Measurements from ENCODE around the gene SH3BP1.

SH3BP1 gene

DNA sequence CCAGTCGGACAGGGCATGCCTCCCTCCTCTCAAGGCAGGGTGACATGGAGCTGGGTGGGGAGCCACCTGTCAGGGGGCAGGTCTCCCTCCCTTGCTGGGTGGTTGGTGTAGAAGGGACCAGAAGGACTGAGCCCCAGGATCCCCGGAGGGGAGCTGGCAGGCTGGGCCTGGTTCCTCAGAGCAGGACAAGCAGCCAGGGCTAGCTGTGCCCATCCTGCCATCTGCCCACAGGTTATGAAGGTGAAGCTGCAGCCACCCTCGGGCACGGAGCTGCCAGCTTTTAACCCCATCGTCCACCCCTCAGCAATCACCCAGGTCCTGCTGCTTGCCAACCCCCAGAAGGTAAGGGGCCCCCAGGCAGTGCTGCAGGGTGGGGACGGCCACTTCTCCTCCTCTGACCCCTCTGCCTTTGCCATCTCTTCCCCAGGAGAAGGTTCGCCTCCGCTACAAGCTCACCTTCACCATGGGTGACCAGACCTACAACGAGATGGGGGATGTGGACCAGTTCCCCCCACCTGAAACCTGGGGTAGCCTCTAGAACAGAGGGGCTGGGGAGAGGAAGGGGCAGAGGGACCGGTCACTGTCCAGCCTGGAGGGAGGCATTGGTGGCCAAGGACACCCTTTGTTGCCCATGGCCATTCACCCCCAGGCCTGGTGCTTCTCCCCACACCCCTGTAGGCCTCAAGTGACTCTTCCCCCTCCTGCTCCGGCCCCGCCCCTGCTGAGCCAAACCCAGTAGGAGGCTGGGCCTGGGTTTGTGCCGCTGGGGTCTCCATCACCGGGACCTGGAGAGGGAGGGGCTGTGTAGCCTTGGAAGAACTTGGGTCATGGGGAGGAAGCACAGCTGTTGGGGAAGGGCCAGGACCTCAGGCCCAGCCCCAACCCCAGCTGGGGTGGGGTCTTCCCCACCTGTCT lies 7.0 kb upstream of the SH3BP1 start:
- DNase-seq (ENCODE audit: extremely low read depth in 1 of 2, low read depth in 1 of 2), result no peak

- no peak for DNase-seq (ENCODE audit: extremely low read depth in 1 of 2, low read depth in 1 of 2)
Observed at GRCh38 chr22:37633089-37633624, 6.3 kb upstream of the SH3BP1 start.

- no peak for DNase-seq (ENCODE audit: extremely low read depth in 1 of 2, low read depth in 1 of 2)
Observed at GRCh38 chr22:37633625-37634416, 5.6 kb upstream of the SH3BP1 start.

- no peak for DNase-seq (ENCODE audit: extremely low read depth in 1 of 2, low read depth in 1 of 2)
Observed at GRCh38 chr22:37634417-37634924, 5.0 kb upstream of the SH3BP1 start.

DNA sequence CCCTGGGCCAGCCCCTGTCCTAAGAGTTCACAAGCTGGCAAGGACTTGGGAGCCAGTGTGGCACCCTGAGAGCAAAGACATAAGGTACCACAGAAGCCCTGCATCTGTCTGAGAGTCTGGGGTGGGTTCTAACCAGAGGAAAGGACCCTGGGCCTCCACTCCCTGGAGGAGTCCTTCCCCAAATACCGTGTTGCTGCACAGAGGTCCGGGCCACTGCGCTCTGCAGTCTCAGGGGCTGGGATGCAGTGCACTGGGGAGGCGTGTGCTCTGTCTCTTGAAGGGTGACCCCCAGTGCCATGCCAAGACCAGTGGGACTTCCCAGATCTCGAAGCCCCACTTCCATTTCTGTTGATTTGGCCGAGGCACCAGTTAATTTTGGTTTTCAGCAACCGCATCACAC lies 4.3 kb upstream of the SH3BP1 start:
- DNase-seq (ENCODE audit: extremely low read depth in 1 of 2, low read depth in 1 of 2), result no peak

GRCh38 chr22:37636186-37636948 lies 3.1 kb upstream of the SH3BP1 start:
- DNase-seq (ENCODE audit: extremely low read depth in 1 of 2, low read depth in 1 of 2), result no peak

GRCh38 chr22:37636949-37637273 lies 2.6 kb upstream of the SH3BP1 start:
- DNase-seq (ENCODE audit: extremely low read depth in 1 of 2, low read depth in 1 of 2), result no peak

DNA sequence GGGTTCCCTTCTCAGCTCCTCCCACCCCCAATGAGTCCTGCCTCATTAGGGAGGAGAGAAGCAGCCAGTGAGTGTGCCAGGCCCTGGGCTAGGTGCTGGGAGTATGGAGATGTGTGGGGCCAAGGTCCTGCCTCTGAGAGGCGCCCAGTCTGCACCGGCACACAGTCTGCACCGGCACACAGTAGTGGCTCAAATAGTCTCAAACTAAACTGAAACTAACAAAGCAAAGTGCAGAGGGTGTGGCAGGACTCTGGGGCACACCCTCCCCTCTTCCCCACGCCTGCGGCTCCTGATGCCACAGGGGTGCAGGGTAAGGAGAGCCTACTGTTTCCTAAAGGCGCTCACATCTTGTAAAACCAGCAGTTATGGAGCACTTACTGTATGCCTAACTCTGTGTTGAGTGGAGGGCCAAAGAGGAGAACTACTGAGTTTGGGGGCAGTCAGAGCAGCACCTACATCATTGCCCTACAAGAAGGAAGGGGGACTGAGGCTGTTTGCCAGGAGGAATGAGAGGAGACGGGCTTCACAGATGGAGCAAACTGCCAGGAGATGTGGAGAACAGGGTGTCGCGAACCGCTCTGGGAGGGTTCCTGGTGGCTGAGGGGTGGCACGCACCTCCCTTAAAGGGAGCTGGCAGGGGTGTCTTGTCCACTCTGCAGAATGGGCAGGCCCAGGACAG lies 939 bp upstream of the SH3BP1 start:
- DNase-seq (ENCODE audit: extremely low read depth in 1 of 2, low read depth in 1 of 2), result no peak

DNA sequence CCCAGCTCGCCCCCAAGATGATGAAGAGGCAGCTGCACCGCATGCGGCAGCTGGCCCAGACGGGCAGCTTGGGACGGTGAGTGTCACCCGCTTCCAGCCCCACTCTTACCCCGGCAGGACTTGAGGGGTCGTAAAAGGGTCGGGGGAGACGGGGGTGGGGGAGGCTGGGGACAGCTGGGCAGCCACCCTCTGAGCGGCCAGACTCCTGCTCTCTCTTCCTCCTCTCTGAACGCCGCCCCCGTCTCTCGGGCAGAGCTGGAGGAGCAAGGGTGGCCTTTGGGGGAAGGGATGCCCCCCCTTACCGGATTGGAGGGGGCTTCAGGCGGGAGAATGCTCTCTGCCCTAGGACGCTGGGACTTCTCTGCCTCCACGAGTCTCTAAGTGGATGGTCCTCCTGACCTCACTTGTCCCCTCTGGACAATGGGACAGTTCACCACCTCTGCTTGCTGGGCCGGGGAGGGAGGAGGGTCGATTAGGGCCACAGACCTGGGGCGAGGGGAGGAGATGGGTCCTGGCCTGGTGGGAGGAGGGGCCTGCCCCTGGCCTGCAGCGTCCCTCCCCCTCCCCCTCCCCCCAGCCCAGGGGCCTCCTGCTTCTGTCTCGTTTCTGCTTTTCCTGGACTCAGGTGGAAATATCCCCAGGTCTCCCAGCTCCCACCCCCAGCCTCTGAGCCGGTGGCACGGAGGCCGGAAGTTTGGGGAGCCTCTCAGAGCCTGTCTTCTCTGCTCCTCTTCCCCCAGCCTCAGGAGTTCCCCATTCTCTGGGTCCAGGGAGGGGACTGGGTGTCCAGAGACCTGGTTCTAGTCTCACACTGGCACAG lies 512 bp downstream of the SH3BP1 start:
- DNase-seq (ENCODE audit: extremely low read depth in 1 of 2, low read depth in 1 of 2), result no peak

DNA sequence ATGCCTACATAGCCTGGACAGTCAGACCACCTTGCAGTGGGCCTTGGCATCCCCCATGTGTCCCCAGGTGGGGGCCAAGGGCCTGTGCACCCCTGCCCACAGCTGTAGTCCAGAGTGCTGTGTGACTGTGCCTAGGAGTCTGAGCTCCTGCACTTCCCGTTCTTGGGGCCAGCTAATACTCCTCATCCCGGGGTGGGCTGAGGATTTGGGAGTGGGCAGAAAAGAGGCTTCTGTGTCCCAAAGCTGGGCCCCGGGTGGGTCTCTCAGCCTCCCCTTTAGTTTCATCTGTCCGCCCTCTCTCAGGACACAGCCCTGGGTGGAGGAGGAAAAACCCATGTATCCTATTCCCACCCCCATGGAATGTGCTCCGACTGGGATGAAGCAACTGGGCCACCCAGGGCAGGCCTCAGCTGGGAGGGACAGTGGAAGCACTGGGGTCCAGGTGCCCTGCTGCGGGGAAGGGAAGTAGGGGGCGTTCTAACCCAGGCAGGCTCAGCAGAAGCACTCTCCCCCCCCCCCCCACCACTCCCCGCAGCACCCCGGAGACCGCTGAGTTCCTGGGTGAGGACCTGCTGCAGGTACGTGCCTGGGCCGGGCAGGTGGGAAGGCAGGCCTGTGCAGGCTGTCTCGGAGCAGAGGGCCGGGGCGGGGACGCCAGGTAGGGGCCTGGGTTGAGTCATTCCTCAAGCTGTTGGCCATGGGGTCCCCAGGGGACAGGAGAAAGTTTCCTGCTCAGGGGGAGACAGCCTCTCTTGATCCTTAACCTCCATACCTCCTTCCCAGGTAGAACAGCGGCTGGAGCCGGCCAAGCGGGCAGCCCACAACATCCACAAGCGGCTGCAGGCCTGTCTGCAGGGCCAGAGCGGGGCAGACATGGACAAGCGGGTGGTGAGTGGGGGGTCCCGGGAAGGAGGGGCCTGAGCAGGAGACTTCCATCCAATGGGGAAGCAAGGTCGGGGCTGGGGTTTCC lies 1.4 kb downstream of the SH3BP1 start:
- DNase-seq (ENCODE audit: extremely low read depth in 1 of 2, low read depth in 1 of 2), result no peak

GRCh38 chr22:37641561-37641949 lies 2.1 kb downstream of the SH3BP1 start:
- no peak for DNase-seq (ENCODE audit: extremely low read depth in 1 of 2, low read depth in 1 of 2)

- peak; percentile 65 to 83 for DNase-seq (ENCODE audit: extremely low read depth in 1 of 2, low read depth in 1 of 2)
Observed at GRCh38 chr22:37643225-37643847, 3.9 kb downstream of the SH3BP1 start.

- DNase-seq (ENCODE audit: extremely low read depth in 1 of 2, low read depth in 1 of 2), result no peak
Observed at GRCh38 chr22:37647317-37647716, 7.8 kb downstream of the SH3BP1 start.

DNA sequence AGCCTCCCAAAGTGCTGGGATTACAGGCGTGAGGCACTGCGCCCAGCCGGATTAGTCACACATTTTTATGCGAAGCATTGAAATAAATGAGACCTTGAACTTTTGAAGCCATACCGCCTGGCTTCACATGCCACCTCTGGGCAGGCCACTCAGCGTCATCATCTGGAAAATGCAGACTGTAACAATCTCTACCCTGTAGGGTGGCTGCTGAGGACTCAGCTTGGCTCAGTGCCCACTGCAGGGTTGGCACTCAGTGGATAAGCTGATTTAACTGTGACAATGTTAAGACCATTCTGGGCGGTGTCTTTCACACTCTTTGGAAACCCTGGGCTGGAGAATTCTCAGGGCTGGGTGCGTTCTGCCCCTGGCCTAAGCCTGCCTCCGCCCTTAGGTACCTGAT lies 8.5 kb downstream of the SH3BP1 start:
- DNase-seq (ENCODE audit: extremely low read depth in 1 of 2, low read depth in 1 of 2), result no peak

- no peak for DNase-seq (ENCODE audit: extremely low read depth in 1 of 2, low read depth in 1 of 2)
Observed at GRCh38 chr22:37650463-37651136, 11.1 kb downstream of the SH3BP1 start.

GRCh38 chr22:37654563-37655251 lies 15.2 kb downstream of the SH3BP1 start:
- DNase-seq (ENCODE audit: extremely low read depth in 1 of 2, low read depth in 1 of 2), result no peak

- DNase-seq (ENCODE audit: extremely low read depth in 1 of 2, low read depth in 1 of 2), result no peak
Observed at GRCh38 chr22:37655252-37655563, 15.7 kb downstream of the SH3BP1 start.
